Measurements from ENCODE around the gene CMYA5.

CMYA5 gene

DNA sequence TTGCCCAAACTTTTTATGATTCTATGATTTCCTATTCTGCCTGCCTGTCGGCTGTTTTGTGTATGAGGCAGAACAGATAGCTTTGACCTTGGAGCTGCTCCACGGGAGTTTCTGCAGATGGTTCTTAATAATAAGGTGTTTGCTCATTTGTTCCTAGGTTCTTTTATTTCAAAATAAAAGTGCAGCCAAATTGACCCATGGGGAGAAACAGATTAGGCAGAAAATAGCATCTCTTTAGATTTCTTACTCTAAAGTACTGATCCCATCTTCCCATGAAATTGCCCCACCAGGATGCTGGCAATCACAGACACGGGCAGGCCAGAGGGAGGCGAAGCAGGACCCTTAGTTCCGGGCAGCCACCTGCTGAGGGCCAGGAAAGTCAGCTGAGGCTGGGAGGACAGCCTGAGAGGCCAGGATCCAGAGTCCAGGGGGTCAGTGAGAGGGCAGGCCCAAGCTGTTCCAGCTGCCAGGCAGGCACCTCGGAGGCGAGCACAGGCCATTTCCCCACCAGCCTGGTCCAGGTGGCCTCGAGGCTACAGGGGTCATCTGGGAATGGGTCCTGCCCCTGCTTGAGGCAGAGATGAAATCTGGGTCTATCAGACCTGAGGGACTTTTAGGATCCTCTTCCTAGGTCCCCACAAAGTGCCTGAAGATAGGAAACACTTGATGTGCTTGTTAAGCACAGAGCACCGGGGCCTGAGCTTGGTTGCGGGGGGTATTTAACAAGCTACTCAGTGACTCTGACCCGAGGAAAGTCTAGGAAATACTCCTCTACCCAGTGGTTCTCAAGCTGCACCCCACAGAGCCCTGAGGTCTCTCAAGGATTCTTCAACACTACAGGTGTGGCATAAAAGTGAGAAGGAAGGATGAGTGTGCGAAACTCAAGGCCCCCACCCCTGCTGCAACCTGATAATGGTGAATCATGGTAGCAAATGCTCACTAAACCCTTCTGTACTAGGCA, 145.4 kb downstream of the CMYA5 start:
- DNase-seq (ENCODE audit: low spot score), result no peak

DNA sequence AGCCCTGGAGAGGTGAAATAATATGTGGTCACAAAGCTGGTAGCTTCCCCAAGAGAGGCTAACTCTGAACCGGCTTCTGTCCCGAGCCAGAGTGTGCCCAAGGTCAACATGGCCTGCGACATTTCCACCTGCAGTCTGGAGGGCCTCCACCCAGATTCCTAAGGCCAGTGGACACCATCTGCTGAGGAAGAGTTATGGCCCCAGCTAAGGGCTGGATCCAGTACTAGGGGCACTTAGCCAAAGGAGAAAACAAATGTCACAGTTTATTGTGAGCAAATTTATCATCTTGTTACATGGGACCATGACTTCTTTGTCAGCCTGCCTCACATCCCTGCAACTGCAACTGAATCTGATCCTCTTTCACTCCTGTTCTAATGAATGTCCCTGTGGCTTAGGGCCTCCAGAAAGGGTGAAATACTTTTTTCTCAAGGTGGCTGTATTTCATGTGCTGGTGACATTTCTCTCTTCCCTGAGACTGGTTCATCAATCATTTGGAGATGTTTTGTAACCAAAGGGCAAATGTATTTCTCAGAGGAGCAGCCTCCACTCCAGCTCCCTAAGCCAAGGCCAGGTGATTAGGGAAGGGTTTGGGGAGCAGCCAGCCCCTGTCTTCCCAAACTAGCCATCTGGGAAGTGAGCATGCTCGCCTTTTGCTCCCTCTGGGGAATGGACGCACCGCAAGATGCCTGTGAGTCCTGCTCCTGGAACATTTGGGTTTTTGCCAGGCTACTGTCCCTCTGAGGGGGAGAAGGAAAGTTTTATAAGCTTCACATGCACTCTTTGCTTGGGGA, 148.3 kb downstream of the CMYA5 start:
- DNase-seq (ENCODE audit: low spot score), result no peak

DNA sequence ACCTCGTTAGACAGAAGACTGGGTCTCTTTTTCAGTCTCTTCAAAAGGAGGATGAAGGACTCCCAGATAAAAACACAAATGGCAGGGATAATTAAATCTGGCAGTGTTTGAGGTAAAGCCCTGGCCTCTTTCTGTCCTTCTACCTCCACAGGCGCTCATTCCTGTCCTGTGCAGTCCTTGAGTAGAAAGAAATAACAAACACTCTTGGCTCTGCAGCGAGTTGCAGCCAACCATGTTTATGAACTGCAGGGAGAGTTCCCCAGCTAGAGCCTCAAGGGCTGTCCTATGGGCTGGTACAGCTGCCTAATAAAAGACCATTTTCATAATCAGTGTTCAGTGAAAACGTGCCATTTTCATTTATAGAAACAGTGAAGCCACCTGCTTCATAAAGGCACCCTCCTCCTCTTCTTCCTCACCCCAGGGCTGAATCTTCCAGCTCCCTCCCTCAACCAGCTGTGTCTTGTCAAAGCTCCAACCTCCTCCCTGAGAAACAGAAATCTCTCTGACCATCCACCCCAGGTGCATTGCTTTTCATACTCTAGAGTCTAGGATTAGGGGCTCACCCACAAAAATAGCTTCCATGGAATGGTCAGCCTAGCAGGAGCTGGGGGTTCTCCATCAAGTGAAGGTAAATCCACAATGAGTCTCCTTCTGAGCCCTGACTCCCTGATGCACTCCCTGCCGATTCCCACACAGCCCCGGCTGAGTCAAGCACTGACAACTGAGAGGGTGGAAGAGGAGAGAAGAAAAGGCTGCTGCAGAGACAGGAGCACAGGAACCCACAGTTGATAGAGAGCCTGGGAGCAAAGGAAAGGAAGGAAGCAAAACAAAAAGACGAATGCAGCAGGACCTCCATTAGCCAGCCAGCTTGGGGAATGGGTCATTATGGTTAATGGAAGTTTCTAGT, 150.7 kb downstream of the CMYA5 start:
- DNase-seq (ENCODE audit: low spot score), result no peak

DNA sequence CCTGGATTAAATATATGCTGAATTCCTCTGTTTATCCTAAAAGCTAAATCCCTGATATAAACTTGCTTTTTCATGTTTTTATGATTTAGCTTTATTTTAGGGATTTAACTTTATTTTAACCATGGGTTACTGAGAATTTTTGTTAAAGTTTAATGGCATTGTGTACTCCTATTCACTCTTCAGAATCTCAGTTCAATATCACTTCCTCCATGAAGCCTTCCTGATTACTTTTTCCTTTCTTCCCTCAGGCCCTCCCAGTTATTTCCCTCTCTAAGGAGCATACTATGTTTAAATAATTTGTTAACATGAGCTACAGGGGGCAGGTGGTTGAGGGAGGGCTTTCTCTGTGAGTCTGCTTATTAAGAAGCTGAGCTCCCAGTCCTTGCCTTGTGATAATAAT, 151.5 kb downstream of the CMYA5 start:
- no peak for DNase-seq (ENCODE audit: low spot score)

DNA sequence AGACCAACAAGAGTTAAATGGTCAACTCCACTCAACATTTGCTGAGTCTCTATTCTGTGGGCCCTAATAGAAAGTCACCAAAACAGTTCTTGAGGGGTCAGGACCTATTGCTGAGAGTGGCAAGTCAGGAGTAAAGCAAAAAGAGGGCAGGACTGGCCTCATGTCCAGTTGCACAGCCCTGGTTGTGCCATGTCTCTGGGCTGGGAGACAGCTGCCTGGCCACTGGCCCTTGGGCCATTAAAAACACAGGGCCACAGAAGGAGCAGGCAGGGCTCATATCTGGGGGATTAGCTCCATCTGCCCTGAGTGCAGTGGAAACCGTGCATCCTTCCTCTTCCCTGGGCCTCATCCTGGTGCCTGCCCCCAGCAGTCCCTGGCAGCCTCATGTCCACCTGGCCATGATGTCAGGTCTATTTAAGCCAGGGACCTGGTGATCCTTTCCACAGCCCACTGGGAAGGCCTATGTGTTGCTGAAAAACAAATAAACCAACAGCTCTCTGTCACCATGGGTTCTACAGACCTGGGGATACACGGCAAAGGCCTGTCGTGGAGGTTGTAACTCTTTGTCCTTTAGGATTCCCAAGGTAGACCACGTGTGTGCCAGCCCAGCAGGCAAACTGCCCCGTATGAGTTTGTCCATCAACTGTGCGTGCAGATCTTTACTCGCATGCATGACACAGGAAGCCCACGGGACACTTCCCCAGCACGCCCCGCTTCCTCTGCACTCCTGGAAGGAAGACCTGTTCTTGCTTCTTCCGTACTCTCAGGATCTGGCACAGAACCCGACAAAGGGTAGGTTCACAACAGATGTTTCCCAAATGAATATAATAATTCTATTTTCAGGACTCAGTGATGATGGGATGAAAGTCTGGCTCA, 152.6 kb downstream of the CMYA5 start:
- DNase-seq (ENCODE audit: low spot score), result no peak

DNA sequence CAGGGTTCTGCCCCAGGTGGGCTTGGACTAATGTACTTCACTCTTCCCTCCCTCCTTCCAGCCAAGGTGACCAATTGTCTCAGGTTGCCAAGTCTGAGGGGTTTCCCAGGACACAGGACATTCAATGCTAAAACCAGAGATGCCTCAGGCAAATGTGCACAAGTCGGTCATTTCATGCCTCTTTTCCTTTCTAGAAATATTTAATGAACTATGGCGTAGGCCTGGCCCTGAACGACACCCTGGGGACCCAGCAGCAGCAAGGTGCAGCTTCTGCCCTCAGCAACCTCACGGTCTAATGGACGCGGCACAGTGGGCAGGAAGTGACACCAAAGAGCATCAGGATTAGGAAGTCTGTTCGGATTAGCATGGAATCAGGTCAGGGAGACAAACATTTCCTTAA, 153.4 kb downstream of the CMYA5 start:
- DNase-seq (ENCODE audit: low spot score), result no peak

DNA sequence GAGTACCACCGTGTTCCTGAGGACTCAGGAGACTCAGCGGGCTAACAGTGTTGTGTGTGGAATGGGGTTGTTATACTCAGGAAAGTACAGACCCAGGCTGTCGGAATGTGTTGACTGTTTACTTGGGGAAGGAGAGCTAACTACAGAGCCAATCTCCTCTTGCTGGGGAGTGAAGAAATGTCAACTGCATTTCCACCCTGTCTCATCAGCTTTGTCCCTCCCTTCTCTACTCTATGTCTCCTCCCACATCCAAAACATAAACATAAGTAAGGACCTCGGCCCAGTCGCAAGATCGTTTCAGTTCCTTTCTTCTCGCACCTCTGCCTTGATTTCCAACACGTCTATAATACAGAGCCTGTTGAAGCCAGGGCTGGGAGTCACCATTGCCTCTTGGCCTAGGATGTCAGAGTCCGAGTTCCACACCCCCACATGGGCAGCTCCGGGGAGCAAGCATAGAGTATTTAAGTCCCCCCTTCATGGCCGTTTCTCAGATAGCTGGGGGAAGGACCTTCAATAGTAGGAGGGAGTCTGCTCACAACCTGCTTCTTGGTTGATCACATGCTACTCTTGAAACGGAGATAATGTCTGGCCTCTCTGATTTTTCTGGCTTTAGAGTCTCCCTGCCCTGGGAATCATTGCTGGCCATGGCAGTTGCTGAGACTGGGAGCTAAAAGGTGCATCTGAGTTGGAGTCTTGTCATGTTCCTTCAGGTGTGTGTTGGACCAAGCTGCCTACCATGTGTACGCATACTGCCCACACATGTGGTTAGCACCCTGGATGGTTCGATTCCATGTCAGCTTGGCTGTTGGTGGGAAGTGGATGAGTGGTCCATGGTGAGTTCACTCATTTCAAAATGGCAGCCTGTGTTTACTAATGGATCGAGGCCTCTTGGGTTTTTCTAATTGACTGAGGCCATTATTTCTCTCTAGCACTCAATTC, 154.1 kb downstream of the CMYA5 start:
- no peak for DNase-seq (ENCODE audit: low spot score)

DNA sequence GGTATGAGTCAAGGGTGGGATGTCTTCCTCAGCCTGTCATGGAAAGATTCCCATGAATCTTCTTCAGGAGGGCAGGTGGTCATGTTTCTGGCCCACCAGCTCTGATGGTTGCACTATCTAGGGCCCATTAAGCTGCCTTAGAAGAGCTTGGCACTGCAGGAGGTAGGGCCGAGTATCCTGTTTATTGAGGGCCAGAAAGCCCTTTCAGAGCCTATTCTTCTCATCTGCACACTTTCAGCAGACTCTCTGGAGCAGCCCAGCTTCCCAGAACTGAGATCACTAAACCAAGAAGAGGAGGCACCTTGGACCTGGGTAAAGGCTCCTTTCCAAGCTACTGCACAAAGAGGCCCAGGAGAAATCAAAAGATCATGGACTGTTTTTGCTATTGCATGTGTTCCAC, 154.9 kb downstream of the CMYA5 start:
- DNase-seq (ENCODE audit: low spot score), result no peak

DNA sequence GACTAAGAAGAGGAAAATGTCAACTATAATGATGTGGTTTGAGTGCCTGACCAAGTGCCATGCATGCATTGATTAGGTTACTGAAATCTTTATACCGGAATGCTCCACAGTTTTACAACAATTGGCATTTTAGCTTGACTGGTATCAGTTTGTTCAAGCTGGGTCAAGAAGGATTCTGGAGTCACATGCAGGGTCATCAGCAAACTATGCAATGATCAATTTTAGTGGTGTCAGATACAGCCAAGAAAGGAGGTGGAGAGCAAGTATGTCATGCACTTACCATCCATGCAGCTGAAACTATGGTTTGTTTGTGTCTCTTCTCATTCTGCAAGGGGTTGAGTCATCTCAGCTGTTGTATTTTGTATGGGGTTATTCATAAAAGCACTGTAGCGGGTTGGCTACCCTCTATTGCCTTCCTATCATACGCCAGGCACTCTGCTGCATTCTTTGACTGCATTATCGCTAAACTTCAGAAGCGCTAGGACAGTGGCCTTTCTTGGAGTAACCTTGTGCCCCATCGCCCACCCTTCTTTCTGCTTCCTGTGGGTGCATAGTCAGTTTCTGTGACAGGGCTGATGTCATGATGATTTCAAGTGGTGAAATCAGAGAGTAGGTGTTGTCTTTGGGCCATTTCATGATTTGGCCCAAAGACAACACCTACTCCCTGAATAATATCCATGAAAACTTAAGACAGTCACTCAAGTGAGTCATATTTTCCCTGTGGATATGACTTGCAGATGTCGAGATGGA, 156.0 kb downstream of the CMYA5 start:
- no peak for DNase-seq (ENCODE audit: low spot score)

DNA sequence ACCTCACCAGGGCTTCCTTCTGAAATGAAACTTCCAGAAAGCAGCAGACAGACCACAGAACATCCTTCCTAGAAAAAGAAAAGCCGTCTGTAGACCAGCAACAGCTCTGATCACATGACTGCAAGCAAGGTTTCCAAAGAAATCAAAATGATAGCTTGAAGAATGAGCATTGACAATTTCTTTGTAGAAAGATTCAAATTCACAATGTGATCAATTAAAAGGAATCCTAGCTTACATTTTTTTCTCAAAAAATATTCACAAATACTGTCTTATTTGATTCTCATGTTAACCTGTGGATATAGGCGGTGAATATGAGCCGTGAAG, 156.5 kb downstream of the CMYA5 start:
- no peak for DNase-seq (ENCODE audit: low spot score)

DNA sequence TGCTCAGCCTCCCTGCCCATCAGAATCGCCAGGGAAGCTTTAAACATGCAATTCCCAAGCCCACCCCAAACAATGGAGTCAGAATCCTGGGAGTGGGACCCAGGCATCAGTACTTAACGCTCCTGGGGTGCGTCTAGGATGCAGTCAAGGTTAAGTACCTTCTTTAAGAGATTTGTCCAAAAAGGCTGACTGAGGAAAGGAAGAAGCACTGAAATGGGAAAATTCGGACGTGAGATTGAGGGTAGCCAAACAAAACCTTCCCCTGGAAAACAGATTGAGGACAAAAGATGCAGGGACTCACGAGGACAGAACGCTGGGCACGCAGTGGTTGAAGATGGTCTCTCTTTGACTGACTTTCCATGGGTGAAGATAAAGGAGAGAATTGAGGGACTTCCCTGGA, 157.9 kb downstream of the CMYA5 start:
- DNase-seq (ENCODE audit: low spot score), result no peak

DNA sequence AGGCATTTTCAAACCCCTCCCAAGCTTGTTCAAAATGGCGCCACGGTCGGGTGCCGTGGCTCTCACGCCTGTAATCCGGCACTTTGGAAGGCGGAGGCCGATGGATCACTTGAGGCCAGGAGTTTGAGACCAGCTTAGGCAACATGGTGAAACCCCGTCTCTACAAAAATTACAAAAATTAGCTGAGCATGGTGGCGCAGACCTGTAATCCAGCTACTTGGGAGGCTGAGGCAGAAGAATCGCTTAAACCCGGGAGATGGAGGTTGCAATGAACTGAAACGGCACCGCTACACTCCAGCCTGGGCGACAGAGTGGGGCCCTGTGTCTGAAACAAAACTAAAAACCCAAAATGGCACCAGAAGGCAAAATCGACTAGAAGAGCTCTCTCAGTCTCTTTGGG, 159.4 kb downstream of the CMYA5 start:
- DNase-seq (ENCODE audit: low spot score), result no peak

Measured in kidney capillary endothelial cell (primary cell).